Vagina (tissue), 2 donors: ENCODE results near the gene HDHD3.

Experiments
- POLR2AphosphoS5 ChIP-seq, 2 donors: sonication (generic); formaldehyde crosslinking; IDR thresholded peaks; one replicate each; pipeline ENCODE4 v1.9.0; 2017; ENCODE audit warnings: antibody characterized with exemption in 2 of 2, mild to moderate bottlenecking in 2 of 2, low read depth in 1 of 2; ENCODE audit not compliant: insufficient read depth in 1 of 2
- TF ChIP-seq, protein P1 (sequence below), 3 experiments: fragments of 450-650 bp in 2 of 3; fragments of 200-600 bp in 1 of 3; sonication (generic) in 1 of 3; IDR thresholded peaks; one replicate each; pipeline ENCODE4 v1.5.1; 2017 to 2019; ENCODE audit warnings: antibody characterized with exemption in 3 of 3, mild to moderate bottlenecking in 2 of 3, moderate library complexity in 2 of 3

DNA sequence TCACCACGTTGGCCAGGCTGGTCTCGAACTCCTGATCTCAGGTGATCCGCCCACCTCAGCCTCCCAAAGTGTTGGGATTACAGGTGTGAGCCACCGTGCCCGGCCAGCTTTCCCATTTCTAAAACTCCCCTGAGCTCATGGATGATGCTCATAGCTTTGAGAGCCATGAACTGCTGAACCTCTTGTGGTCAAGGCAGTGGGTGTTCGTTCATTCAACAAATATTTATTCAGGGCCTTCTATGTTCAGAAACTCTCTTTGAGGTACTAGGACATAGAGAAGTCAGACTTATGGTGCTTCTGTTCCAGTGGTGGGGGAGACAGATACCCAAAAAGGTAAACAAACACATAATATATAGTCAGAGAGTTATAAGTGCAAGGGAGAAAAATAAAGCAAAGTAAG, 24.8 kb downstream of the HDHD3 start:
- TF ChIP-seq, protein P1, sequence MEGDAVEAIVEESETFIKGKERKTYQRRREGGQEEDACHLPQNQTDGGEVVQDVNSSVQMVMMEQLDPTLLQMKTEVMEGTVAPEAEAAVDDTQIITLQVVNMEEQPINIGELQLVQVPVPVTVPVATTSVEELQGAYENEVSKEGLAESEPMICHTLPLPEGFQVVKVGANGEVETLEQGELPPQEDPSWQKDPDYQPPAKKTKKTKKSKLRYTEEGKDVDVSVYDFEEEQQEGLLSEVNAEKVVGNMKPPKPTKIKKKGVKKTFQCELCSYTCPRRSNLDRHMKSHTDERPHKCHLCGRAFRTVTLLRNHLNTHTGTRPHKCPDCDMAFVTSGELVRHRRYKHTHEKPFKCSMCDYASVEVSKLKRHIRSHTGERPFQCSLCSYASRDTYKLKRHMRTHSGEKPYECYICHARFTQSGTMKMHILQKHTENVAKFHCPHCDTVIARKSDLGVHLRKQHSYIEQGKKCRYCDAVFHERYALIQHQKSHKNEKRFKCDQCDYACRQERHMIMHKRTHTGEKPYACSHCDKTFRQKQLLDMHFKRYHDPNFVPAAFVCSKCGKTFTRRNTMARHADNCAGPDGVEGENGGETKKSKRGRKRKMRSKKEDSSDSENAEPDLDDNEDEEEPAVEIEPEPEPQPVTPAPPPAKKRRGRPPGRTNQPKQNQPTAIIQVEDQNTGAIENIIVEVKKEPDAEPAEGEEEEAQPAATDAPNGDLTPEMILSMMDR (IDR thresholded peaks at IDR 0.05), result no peak
- TF ChIP-seq POLR2AphosphoS5 (IDR thresholded peaks at IDR 0.05; ENCODE audit: insufficient read depth in 1 of 2, low read depth in 1 of 2), result no peak
